IPS-15b (cell line): ENCODE data around the gene CD160.
"Not testable (repeated sequence)": the region's sequence is repeated elsewhere in the genome, so short reads cannot be mapped to it uniquely, and the experiment has no call there.

ENCODE experiments used
- H3K27me3 ChIP-seq: one replicate; pipeline ENCODE4 v1.6.1; 2013; ENCODE audit warnings: low read length; ENCODE audit not compliant: control insufficient read depth, insufficient read depth
- H3K36me3 ChIP-seq: one replicate; pipeline ENCODE4 v1.6.1; 2013; ENCODE audit warnings: low read length; ENCODE audit not compliant: control insufficient read depth, insufficient read depth
- H3K4me1 ChIP-seq: one replicate; pipeline ENCODE4 v1.6.1; 2013; ENCODE audit warnings: mild to moderate bottlenecking, low read length; ENCODE audit not compliant: control insufficient read depth, insufficient read depth
- H3K4me3 ChIP-seq: one replicate; pipeline ENCODE4 v1.5.1; 2013; ENCODE audit warnings: low read depth, low read length
- H3K9ac ChIP-seq: one replicate; pipeline ENCODE4 v1.6.1; 2013; ENCODE audit warnings: low read depth, mild to moderate bottlenecking, low read length
- H3K9me3 ChIP-seq: one replicate; pipeline ENCODE4 v1.6.1; 2013; ENCODE audit warnings: mild to moderate bottlenecking, low read length; ENCODE audit not compliant: control insufficient read depth, insufficient read depth

Gene CD160

GRCh38 chr1:145719230-145720079 lies at the start of gene CD160:
TSS of gene CD160 (plus strand) at chr1:145719499. CDS start at chr1:145728328, 8,829 bp downstream.
- no peak within 1 kb of the TSS for H3K4me3 ChIP-seq
- no peak within 1 kb of the TSS for H3K9ac ChIP-seq
- H3K4me1 ChIP-seq: no peaks in the 10 kb centered on the region
- no peaks in the 10 kb centered on the region for H3K36me3 ChIP-seq
- H3K27me3 ChIP-seq: peaks cover 25% of the 10 kb centered on the region
- H3K9me3 ChIP-seq: no peaks in the 10 kb centered on the region

GRCh38 chr1:145670995-145671745 lies 48.1 kb upstream of the CD160 start:
- not testable (repeated sequence) for H3K36me3 ChIP-seq, H3K27me3 ChIP-seq, H3K4me3 ChIP-seq, H3K9me3 ChIP-seq, H3K4me1 ChIP-seq, H3K9ac ChIP-seq

GRCh38 chr1:145673217-145673616 lies 46.1 kb upstream of the CD160 start:
- not testable (repeated sequence) for H3K27me3 ChIP-seq, H3K9me3 ChIP-seq, H3K9ac ChIP-seq, H3K4me1 ChIP-seq, H3K36me3 ChIP-seq, H3K4me3 ChIP-seq

- not testable (repeated sequence) for H3K9ac ChIP-seq, H3K4me3 ChIP-seq, H3K9me3 ChIP-seq, H3K36me3 ChIP-seq, H3K4me1 ChIP-seq, H3K27me3 ChIP-seq
Measured at GRCh38 chr1:145684858-145685257, 34.4 kb upstream of the CD160 start.

- not testable (repeated sequence) for H3K9me3 ChIP-seq, H3K4me3 ChIP-seq, H3K27me3 ChIP-seq, H3K4me1 ChIP-seq, H3K9ac ChIP-seq, H3K36me3 ChIP-seq
Measured at GRCh38 chr1:145686078-145686477, 33.2 kb upstream of the CD160 start.

- no peaks in the 10 kb centered on the region for H3K36me3 ChIP-seq
- peaks cover 4% of the 10 kb centered on the region for H3K4me1 ChIP-seq
- H3K4me3 ChIP-seq: no peak overlapping the region
- no peaks in the 10 kb centered on the region for H3K27me3 ChIP-seq
- H3K9ac ChIP-seq: no peak overlapping the region
- no peaks in the 10 kb centered on the region for H3K9me3 ChIP-seq
Measured at GRCh38 chr1:145688328-145688727, 31.0 kb upstream of the CD160 start.

GRCh38 chr1:145688924-145689323 lies 30.4 kb upstream of the CD160 start:
- Histone ChIP-seq H3K27me3 (no peaks in the 10 kb centered on the region), H3K9ac (no peak overlapping the region), H3K36me3 (no peaks in the 10 kb centered on the region), H3K4me3 (no peak overlapping the region), H3K4me1 (peaks cover 4% of the 10 kb centered on the region), H3K9me3 (no peaks in the 10 kb centered on the region)

- Histone ChIP-seq H3K9me3 (no peaks in the 10 kb centered on the region), H3K4me1 (peaks cover 4% of the 10 kb centered on the region), H3K27me3 (no peaks in the 10 kb centered on the region), H3K36me3 (no peaks in the 10 kb centered on the region), H3K4me3 (no peak overlapping the region), H3K9ac (no peak overlapping the region)
Measured at GRCh38 chr1:145689922-145690321, 29.4 kb upstream of the CD160 start.

- no peaks in the 10 kb centered on the region for H3K36me3 ChIP-seq
- peaks cover 4% of the 10 kb centered on the region for H3K4me1 ChIP-seq
- H3K4me3 ChIP-seq: no peak overlapping the region
- no peaks in the 10 kb centered on the region for H3K27me3 ChIP-seq
- no peak overlapping the region for H3K9ac ChIP-seq
- no peaks in the 10 kb centered on the region for H3K9me3 ChIP-seq
Measured at GRCh38 chr1:145690587-145691558, 28.4 kb upstream of the CD160 start.

GRCh38 chr1:145692785-145693443 lies 26.4 kb upstream of the CD160 start:
- no peaks in the 10 kb centered on the region for H3K9me3 ChIP-seq
- H3K4me1 ChIP-seq: peaks cover 4% of the 10 kb centered on the region
- H3K4me3 ChIP-seq: no peak overlapping the region
- no peaks in the 10 kb centered on the region for H3K36me3 ChIP-seq
- no peak overlapping the region for H3K9ac ChIP-seq
- no peaks in the 10 kb centered on the region for H3K27me3 ChIP-seq
